Esophagus muscularis mucosa (tissue), 4 donors: ENCODE results near the gene TMPRSS11D. TPM values are rescaled to one million over a fixed set of nuclear protein-coding genes. Genes with fewer than 3 reads are reported as not detected.

Experiments
- DNase-seq: peaks from one replicate; pipeline ENCODE4 v3.0.0-alpha.2; 2017; ENCODE audit errors: extremely low spot score
- H3K27ac ChIP-seq, 4 donors: fragments of 200-600 bp; sonication (generic); replicated peaks in 1 of 4; 1 replicate in 3 of 4; 2 replicates in 1 of 4; pipeline ENCODE4 v1.5.1; 2016 to 2019; ENCODE audit warnings: mild to moderate bottlenecking in 1 of 4
- H3K27me3 ChIP-seq, 4 donors: fragments of 200-600 bp; sonication (generic); one replicate each; pipeline versions ENCODE4 v1.5.1 to v1.6.0; 2016 to 2019
- H3K36me3 ChIP-seq, 4 donors: fragments of 200-600 bp; sonication (generic); one replicate each; pipeline ENCODE4 v1.5.1; 2016 to 2019
- H3K4me1 ChIP-seq, 4 donors: fragments of 200-600 bp; sonication (generic); one replicate each; pipeline ENCODE4 v1.5.1; 2016 to 2019
- H3K4me3 ChIP-seq, 4 donors: fragments of 200-600 bp; sonication (generic); 1 replicate in 2 of 4; 2 replicates in 2 of 4; pipeline ENCODE4 v1.5.1; 2016 to 2019; ENCODE audit warnings: mild to moderate bottlenecking in 4 of 4, moderate library complexity in 1 of 4
- H3K9me3 ChIP-seq, 4 donors: fragments of 200-600 bp; sonication (generic); 1 replicate in 3 of 4; 2 replicates in 1 of 4; pipeline ENCODE4 v1.5.1; 2016 to 2019
- EP300 ChIP-seq: sonication (generic); formaldehyde crosslinking; IDR thresholded peaks from one replicate; pipeline ENCODE4 v1.6.1; 2017; ENCODE audit warnings: antibody characterized with exemption
- POLR2A ChIP-seq: fragments of 450-650 bp; IDR thresholded peaks from one replicate; pipeline ENCODE4 v1.6.1; 2017; ENCODE audit warnings: antibody characterized with exemption, moderate library complexity, mild to moderate bottlenecking, low read depth
- POLR2AphosphoS5 ChIP-seq, 2 donors: sonication (generic); formaldehyde crosslinking; IDR thresholded peaks; one replicate each; pipeline ENCODE4 v1.6.1; 2017; ENCODE audit warnings: antibody characterized with exemption in 2 of 2
- WGBS: methylation state at CpG from one replicate; pipeline ENCODE4 v1.1.5; 2018; 5-methylcytosine and 5-hydroxymethylcytosine counted together
- intact Hi-C: fragments of 100-400 bp; cut with DNase I; formaldehyde crosslinking; loops from one replicate; pipeline ENCODE4 v1.15.1; 2023
- total RNA-seq, 4 donors: library from RNA; depleted of rRNA; stranded (reverse); fragments of >200 nt; gene quantifications; one replicate each; pipeline versions ENCODE4 v1.1.0 to v1.2.1, GENCODE V29; 2016
- TF ChIP-seq, protein P1 (sequence below), 3 experiments: fragments of 200-600 bp in 2 of 3; fragments of 450-650 bp in 1 of 3; sonication (generic) in 2 of 3; IDR thresholded peaks; one replicate each; pipeline ENCODE4 v1.5.1; 2017 to 2019; ENCODE audit warnings: antibody characterized with exemption in 3 of 3, mild to moderate bottlenecking in 2 of 3, moderate library complexity in 1 of 3

The TMPRSS11D gene
- total RNA-seq, 4 donors from 2014 or later: not detected

- intact Hi-C loops: no loop called here
- WGBS: 77% methylated on average over 2 of the region's 2 CpGs
Measured at GRCh38 chr4:67853336-67853735, 30.5 kb downstream of the TMPRSS11D start.

GRCh38 chr4:67820903-67821302 is 62.9 kb downstream of the TMPRSS11D start:
- Histone ChIP-seq H3K4me1 (no peaks in the 10 kb centered on the region), H3K9me3 (peaks cover 0 to under 1% (median 0%) of the 10 kb centered on the region in 4 donors), H3K27ac (no peak overlapping the region), H3K27me3 (no peaks in the 10 kb centered on the region), H3K36me3 (peaks cover 0 to 5% (median 0%) of the 10 kb centered on the region in 4 donors), H3K4me3 (no peak overlapping the region)
- DNase-seq: no peak
- TF ChIP-seq POLR2AphosphoS5 (IDR thresholded peaks at IDR 0.05): no peak
- TF ChIP-seq POLR2A: no peak
- no peak for TF ChIP-seq EP300
- TF ChIP-seq, protein P1, sequence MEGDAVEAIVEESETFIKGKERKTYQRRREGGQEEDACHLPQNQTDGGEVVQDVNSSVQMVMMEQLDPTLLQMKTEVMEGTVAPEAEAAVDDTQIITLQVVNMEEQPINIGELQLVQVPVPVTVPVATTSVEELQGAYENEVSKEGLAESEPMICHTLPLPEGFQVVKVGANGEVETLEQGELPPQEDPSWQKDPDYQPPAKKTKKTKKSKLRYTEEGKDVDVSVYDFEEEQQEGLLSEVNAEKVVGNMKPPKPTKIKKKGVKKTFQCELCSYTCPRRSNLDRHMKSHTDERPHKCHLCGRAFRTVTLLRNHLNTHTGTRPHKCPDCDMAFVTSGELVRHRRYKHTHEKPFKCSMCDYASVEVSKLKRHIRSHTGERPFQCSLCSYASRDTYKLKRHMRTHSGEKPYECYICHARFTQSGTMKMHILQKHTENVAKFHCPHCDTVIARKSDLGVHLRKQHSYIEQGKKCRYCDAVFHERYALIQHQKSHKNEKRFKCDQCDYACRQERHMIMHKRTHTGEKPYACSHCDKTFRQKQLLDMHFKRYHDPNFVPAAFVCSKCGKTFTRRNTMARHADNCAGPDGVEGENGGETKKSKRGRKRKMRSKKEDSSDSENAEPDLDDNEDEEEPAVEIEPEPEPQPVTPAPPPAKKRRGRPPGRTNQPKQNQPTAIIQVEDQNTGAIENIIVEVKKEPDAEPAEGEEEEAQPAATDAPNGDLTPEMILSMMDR (IDR thresholded peaks at IDR 0.05): no peak
- 96% methylated on average over 2 of the region's 2 CpGs for WGBS
- intact Hi-C loops: no loop called here

More at GRCh38 chr4:67853336-67853735, 30.5 kb downstream of the TMPRSS11D start:
- no peak overlapping the region for H3K27ac ChIP-seq
- no peak for DNase-seq
- no peaks in the 10 kb centered on the region for H3K27me3 ChIP-seq
- H3K9me3 ChIP-seq: no peaks in the 10 kb centered on the region
- TF ChIP-seq POLR2AphosphoS5 (IDR thresholded peaks at IDR 0.05): no peak
- TF ChIP-seq POLR2A: no peak
- TF ChIP-seq EP300: no peak
- TF ChIP-seq, protein P1 (IDR thresholded peaks at IDR 0.05): no peak
- H3K36me3 ChIP-seq: no peaks in the 10 kb centered on the region
- H3K4me3 ChIP-seq: no peak overlapping the region
- H3K4me1 ChIP-seq: no peaks in the 10 kb centered on the region

GRCh38 chr4:67810011-67810410 is 73.8 kb downstream of the TMPRSS11D start:
- DNase-seq: no peak
- intact Hi-C loops: no loop called here
- Histone ChIP-seq H3K27me3 (no peaks in the 10 kb centered on the region), H3K36me3 (peaks cover 0 to 9% (median 6%) of the 10 kb centered on the region in 4 donors), H3K4me3 (no peak overlapping the region), H3K9me3 (peaks cover 0 to 21% (median 16%) of the 10 kb centered on the region in 4 donors), H3K27ac (no peak overlapping the region), H3K4me1 (no peaks in the 10 kb centered on the region)
- WGBS: 80% methylated on average over 1 of the region's 1 CpG
- no peak for TF ChIP-seq POLR2A
- no peak for TF ChIP-seq EP300
- TF ChIP-seq, protein P1 (IDR thresholded peaks at IDR 0.05): no peak
- no peak for TF ChIP-seq POLR2AphosphoS5 (IDR thresholded peaks at IDR 0.05)

GRCh38 chr4:67809502-67809901 is 74.3 kb downstream of the TMPRSS11D start:
- Histone ChIP-seq H3K27ac (no peak overlapping the region), H3K27me3 (no peaks in the 10 kb centered on the region), H3K4me1 (no peaks in the 10 kb centered on the region), H3K36me3 (peaks cover 0 to 9% (median 6%) of the 10 kb centered on the region in 4 donors), H3K4me3 (no peak overlapping the region), H3K9me3 (peaks cover 0 to 21% (median 15%) of the 10 kb centered on the region in 4 donors)
- 87% methylated on average over 6 of the region's 7 CpGs for WGBS
- TF ChIP-seq, protein P1 (IDR thresholded peaks at IDR 0.05): no peak
- no peak for TF ChIP-seq POLR2AphosphoS5 (IDR thresholded peaks at IDR 0.05)
- TF ChIP-seq EP300: no peak
- TF ChIP-seq POLR2A: no peak
- DNase-seq: no peak
- intact Hi-C loops: no loop called here

DNA sequence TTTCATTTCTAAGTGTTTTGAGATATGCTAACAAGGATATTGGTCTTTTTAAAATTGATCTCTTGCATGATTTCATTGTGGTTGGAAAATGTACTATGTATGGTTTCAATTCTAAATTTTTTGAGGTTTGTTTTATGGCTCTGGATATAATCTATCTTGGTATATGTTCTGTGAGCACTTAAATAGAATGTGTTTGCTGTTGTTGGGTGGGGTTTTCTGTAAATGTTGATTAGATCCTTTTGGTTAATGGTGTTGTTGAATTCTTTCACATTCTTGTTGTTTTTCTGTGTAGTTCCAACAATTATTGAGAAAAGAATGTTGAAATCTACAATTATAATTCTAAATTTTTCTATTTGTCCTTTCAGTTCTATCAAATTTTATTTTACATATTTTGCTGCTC is 87.0 kb downstream of the TMPRSS11D start:
- DNase-seq: no peak
- Histone ChIP-seq H3K9me3 (no peaks in the 10 kb centered on the region), H3K4me1 (no peaks in the 10 kb centered on the region), H3K36me3 (no peaks in the 10 kb centered on the region), H3K27me3 (no peaks in the 10 kb centered on the region), H3K4me3 (no peak overlapping the region), H3K27ac (no peak overlapping the region)
- TF ChIP-seq EP300 (no peak), POLR2AphosphoS5 (IDR thresholded peaks at IDR 0.05) (no peak)
- TF ChIP-seq, protein P1 (IDR thresholded peaks at IDR 0.05): no peak
- intact Hi-C loops: no loop called here
